22Rv1 (cell line): ENCODE data around the gene CEP152.

Experiments used
- ZFX ChIP-seq: fragments of 450-650 bp; IDR thresholded peaks from 2 replicates; pipeline ENCODE4 v1.6.1; 2017; ENCODE audit warnings: antibody characterized with exemption, borderline replicate concordance
- TF ChIP-seq, protein P1 (sequence below): fragments of 450-650 bp; IDR thresholded peaks from 2 replicates; pipeline ENCODE4 v1.5.1; 2017; ENCODE audit warnings: mild to moderate bottlenecking

GRCh38 chr15:48785712-48786111 is 25.2 kb downstream of the CEP152 start:
- TF ChIP-seq, protein P1, sequence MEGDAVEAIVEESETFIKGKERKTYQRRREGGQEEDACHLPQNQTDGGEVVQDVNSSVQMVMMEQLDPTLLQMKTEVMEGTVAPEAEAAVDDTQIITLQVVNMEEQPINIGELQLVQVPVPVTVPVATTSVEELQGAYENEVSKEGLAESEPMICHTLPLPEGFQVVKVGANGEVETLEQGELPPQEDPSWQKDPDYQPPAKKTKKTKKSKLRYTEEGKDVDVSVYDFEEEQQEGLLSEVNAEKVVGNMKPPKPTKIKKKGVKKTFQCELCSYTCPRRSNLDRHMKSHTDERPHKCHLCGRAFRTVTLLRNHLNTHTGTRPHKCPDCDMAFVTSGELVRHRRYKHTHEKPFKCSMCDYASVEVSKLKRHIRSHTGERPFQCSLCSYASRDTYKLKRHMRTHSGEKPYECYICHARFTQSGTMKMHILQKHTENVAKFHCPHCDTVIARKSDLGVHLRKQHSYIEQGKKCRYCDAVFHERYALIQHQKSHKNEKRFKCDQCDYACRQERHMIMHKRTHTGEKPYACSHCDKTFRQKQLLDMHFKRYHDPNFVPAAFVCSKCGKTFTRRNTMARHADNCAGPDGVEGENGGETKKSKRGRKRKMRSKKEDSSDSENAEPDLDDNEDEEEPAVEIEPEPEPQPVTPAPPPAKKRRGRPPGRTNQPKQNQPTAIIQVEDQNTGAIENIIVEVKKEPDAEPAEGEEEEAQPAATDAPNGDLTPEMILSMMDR: no peak
- no peak for TF ChIP-seq ZFX
